HG03060 (cell line): ENCODE measurements around the gene C2orf92.
"Not testable (repeated sequence)": the region's sequence is repeated elsewhere in the genome, so short reads cannot be mapped to it uniquely, and the experiment has no call there.

Experiments used
- ATAC-seq: cut with Tn5 transposase; IDR thresholded peaks from one replicate; pipeline ENCODE4 v1.9.1; 2021; ENCODE audit warnings: low read depth, moderate number of reproducible peaks; ENCODE audit not compliant: unreplicated experiment

C2orf92 gene

DNA sequence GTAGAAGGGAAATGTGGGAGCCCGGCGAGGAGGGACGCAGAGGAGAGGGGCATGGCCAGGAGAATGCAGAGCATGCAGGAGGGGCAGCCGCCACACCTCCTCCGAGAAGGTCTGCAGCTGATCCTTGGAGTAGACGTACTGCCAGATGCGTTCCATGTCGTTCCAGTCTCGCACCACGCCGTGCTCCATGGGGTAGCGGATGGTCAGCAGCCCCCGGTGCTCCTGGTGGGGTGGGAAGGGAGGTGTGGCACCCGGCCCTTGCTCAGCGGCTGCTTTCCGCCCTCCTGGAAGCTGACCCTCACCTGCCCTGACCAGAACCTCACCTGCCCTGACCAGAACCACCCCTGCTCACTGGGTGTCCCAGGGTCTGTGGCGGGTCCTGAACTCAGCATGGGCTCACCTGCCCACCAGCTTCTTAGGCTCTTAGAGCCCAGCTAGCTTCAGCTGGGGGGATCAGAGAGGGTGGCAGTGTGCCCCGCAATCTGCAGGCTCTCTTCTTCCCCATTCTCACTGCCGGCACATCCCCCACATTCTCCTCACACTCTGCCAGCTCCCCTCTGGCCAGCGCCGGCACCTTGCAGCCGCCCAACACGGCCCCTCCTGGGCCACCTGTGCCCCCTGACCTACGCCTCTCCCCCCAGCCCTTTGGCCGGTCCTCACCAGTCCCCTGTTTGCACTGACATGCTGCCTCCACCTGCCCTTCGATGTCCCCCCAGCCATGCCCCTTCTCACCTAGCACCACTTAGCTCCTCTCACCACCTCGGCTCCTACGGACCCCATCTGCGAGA, 10.1 kb upstream of the C2orf92 start:
- no peak for ATAC-seq

- ATAC-seq: no peak
These were observed 9.3 kb upstream of the C2orf92 start for GRCh38 chr2:97660044-97660774.

GRCh38 chr2:97660775-97661389, 8.6 kb upstream of the C2orf92 start:
- no peak for ATAC-seq

GRCh38 chr2:97661927-97662326, 7.6 kb upstream of the C2orf92 start:
- no peak for ATAC-seq

DNA sequence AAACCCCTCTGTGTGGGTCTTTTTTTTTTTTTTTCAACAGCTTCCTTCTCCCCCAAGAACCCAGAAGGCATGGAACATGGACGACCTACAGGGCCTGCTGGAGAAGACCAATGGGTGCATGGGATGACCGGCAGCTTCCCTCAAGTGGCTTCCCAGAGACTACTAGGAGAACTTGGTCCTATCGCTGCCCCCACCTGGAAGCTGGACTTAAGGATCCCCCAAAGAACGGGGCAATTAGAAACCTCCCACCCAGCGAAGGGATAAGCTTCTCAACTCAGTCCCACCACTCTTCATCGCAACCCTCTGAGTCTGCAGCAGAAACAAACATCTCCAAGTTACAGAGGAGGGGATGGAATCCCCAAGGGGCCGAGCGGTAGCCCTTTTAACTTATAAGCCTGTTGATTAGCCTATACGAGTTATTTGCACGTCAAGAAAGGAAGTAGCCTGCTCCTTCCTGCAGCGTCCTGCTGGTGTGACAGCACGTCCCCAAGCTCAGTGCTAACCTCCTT, 7.1 kb upstream of the C2orf92 start:
- no peak for ATAC-seq

GRCh38 chr2:97662895-97663625, 6.5 kb upstream of the C2orf92 start:
- peak; percentile 23 for ATAC-seq

GRCh38 chr2:97663626-97663961, 5.9 kb upstream of the C2orf92 start:
- no peak for ATAC-seq

DNA sequence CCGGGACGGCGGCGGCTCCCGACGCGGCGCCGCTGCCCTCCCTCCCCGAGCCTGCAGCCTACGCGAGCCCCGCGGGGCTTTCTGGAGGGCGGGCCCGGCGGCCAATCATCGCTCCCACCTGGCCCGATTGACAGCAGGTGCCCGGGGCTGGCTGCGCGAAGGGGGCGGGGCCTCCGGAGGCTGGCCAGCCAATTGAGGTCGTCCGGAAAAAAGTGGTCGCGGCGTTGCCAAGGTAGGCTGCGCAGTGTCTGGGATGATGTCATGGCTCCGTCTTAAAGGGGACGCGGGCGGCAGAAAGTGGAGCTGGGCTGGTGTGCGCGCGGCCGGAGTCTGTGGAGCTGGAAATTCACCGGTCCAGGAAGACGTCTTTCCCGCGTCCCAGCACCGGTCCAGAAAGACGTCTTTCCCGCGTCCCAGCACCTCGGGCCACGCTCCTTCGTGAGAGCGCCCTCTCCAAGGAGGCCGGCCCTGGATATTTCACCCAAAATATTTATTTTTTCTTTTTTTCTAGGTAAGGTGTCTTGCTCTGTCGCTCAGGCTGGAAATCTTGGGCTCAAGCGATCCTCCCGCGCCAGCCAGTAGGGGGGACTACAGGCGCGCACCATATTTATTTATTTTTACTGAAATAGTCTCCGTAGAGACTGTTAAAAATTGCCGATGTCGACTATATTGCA, 5.4 kb upstream of the C2orf92 start, which contains the start of gene ACTR1B:
Gene ACTR1B, minus strand, starts transcription at position 83 of the 674 bp plus-strand sequence. CDS start 154 bp downstream, outside the sequence.
- ATAC-seq: peak; percentile 81

DNA sequence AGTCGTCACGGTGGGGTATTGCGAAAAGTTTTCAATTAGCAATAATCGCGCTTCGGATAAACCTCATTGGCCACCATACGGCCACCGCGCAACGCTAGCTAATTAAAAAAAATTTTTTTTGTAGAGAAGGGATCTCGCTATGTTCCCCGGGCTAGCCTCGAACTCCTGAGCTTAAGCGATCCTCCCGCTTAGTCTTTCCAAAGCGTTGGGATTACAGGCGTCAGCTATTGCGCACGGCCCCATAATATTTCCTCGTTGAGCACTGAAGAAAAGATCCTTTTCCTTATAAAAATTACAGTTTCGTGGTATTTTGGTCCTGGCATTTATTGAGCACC, 4.9 kb upstream of the C2orf92 start:
- no peak for ATAC-seq

- no peak for ATAC-seq
These were observed 958 bp downstream of the C2orf92 start for GRCh38 chr2:97670471-97670870.

- ATAC-seq: no peak
These were observed 2.0 kb downstream of the C2orf92 start for GRCh38 chr2:97671526-97671925.

DNA sequence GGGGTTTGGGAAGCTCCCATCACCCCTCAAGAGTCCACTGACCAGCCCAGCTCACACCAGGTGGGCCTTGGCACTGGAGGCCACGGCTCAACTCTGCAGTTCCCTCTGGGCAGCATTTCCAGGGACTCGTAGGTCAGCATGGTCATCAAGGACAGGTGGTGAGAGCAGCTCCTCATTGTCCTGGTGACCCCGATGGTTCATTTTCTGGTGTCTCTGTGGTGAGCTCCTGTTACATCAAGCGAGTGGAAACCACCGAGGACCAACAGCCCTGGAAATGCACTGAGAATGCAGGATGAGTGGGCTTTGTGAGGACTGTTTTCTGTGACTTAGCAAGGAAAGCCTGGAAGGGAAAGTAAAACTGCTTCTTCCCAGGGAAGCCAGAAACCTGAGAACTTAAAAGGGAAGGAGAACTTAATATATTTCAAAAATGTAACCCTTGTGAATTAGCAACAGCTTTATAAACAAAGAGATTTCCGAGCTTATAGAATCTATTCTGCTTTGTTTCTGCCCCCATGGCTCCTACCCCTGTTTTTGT, 3.2 kb downstream of the C2orf92 start:
- ATAC-seq: not testable (repeated sequence)

GRCh38 chr2:97673182-97673914, 3.8 kb downstream of the C2orf92 start:
- ATAC-seq: no peak

DNA sequence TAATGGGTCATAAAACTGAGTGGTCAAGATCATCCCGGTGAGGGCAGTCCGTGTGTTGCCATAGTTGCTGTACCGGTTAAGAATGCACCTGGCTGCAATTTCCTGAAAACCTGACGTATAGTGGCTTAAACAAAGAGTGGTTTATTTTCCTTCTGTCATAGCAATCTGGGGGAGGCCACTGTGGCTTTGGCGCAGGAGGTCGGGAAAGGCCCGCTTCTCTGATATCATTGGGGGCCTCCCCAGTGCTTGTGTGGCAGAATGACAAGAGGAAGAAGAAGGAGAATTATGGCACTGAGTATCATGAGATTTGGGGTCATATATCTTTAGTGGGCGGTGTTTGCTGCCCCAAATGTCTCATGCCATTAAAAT, 4.4 kb downstream of the C2orf92 start:
- ATAC-seq: no peak

DNA sequence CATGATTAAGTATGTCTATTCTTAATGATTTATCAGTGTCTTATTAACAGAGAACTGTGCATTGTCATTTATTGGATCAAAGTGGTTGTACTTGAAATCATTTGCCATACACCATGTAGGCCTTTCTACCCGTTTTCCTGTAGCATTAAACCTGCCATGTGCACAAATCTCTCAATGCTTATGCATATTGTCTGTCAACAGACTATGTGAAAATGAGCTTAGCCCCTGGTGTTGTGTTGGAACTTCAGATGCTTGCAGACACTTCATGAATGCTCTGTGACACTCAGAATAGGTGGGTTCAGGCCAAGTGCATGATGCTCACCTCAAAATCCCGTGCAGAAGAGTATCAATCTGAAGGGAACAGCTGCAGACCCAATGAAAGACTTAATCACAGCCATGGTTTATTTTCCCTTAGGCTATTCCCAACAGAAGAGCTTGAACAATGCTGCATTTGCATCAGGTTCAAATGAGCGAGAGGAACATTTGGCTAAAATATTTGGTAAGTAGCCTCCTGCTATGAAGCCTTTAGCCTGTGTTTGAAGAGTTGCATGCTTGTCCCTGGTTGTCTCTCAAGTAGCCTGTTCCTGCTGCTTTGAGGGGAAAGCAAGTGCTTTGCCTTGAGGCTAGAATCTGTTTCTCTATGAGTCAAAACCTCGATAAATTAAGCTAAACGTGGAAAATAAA, 6.1 kb downstream of the C2orf92 start:
- no peak for ATAC-seq

DNA sequence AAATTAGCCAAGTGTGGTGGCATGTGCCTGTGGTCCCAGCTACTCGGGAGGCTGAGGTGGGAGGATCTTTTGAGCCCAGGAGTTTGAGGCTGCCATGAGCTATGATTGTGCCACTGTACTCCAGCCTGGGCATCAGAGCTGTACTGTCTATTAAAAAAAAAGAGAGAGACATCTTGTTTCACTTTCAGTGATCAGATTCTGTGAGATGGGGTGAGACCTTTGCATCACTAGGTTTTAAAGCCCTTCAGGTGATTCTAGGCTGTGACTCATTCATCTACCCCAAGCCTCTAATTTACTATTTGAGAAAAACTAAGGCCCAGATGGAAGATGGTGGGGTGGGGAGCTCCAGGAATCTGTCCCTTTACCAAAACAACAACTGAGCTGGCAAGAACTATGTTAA, 7.1 kb downstream of the C2orf92 start:
- ATAC-seq: no peak

- ATAC-seq: no peak
These were observed 8.0 kb downstream of the C2orf92 start for GRCh38 chr2:97677480-97677879.

DNA sequence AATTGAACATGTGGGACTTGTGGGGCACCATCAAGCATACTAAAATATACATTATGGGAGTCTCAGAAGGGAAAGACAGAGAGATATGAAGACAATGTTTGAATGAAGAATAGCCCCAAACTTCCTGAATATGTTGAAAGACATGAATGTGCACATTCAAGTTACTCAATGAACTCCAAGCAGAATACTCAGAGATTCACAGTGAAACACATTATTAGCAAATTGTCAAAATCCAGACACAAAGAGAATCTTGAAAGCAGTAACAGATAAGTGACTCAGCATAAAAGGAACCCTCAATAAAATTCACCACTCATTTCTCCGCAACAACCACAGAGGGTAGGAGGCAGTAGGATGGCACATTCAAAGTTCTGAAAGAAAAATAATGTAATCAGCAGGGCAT, 8.8 kb downstream of the C2orf92 start:
- ATAC-seq: no peak

DNA sequence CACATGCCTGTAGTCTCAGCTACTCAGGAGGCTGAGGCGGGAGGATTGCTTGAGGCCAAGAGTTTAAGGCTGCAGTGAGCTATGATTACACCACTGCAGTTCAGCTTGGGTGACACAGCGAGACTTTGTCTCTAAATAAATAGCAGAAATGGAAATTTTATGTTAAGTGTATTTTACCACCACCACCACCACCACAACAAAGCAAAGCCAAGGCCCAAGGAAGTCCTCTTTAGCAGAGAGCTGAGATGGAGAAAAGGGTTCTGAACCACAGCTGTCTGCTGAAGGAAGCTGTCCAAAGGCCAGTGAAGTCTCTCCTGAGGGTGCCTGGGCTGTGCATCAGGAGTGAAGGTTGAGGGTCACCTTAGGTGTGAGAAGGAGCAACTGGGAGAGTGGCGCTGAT, 17.7 kb downstream of the C2orf92 start:
- ATAC-seq: not testable (repeated sequence)
